K562 (cell line): Measurements from ENCODE around the gene CEP250. TPM values are rescaled to one million over a fixed set of nuclear protein-coding genes. Genes with fewer than 3 reads are reported as not detected.
A peak's percentile ranks its signal among the peaks of the same experiment; 100 is the strongest.

Source experiments
- ATAC-seq: fragments of 200-7000 bp; cut with Tn5 transposase; 3 replicates; pipeline ENCODE4 v1.9.1; 2020; ENCODE audit warnings: moderate library complexity
- BruUV-seq: library from RNA; stranded (reverse); fragments of 400-500 nt; replicated peaks from 2 replicates; lab custom pipeline; 2021; lab: Mats Ljungman, UMichigan
- CTCF ChIA-PET: fragments of 300-600 bp; formaldehyde crosslinking; extraction: SDS; loops from one replicate; lab custom pipeline; 2021; ENCODE audit warnings: low intra/inter-chr PET ratio; lab: Yijun Ruan, JAX
- POLR2A ChIA-PET: fragments of 300-600, 350-650 bp; sonication (Branson Sonifier 250); formaldehyde crosslinking; extraction: SDS; loops from one replicate; lab custom pipeline; 2021; ENCODE audit warnings: antibody characterized with exemption, inconsistent platforms; lab: Yijun Ruan, JAX
- DNase-seq, 4 experiments: peaks; one replicate each; pipeline versions ENCODE4 v3.0.0 to v3.0.0-alpha.2; 2011 to 2018; ENCODE audit warnings: low spot score in 3 of 4, mixed read lengths in 3 of 4; ENCODE audit errors: extremely low read depth in 1 of 4
- FAIRE-seq: peaks from 2 replicates; lab custom pipeline; 2011; peaks lifted over from hg19 to GRCh38; lab: Jason Lieb, UNC
- H2AFZ ChIP-seq: 2 replicates; pipeline ENCODE4 v1.6.0; 2011; ENCODE audit warnings: low read depth, low read length, control low read depth, inconsistent platforms
- H3K27ac ChIP-seq: fragments of 200-600 bp; 3 replicates; pipeline ENCODE4 v1.8.0; 2011; ENCODE audit warnings: low read depth, mild to moderate bottlenecking, control low read depth, inconsistent platforms, low read length, moderate library complexity, mixed read lengths; ENCODE audit errors: extremely low read depth
- H3K27me3 ChIP-seq, 2 experiments: fragments of 300-600 bp in 1 of 2; 2 replicates in 1 of 2; 3 replicates in 1 of 2; pipeline versions ENCODE4 v1.6.0 to v1.8.0; 2011; ENCODE audit warnings: inconsistent platforms in 2 of 2, low read length in 2 of 2, mild to moderate bottlenecking in 1 of 2, mixed read lengths in 1 of 2, moderate library complexity in 1 of 2; ENCODE audit not compliant: control insufficient read depth in 2 of 2, insufficient read depth in 2 of 2
- H3K36me3 ChIP-seq: fragments of 300-600 bp; 3 replicates; pipeline ENCODE4 v1.8.0; 2011; ENCODE audit warnings: mild to moderate bottlenecking, low read length, inconsistent platforms; ENCODE audit not compliant: control insufficient read depth, insufficient read depth
- H3K4me1 ChIP-seq, 2 experiments: fragments of 200-600 bp in 1 of 2; replicated peaks in 1 of 2; 2 replicates in 1 of 2; 3 replicates in 1 of 2; pipeline versions ENCODE4 v1.5.1 to v1.8.0; 2011; ENCODE audit warnings: inconsistent platforms in 2 of 2, low read length in 2 of 2, mild to moderate bottlenecking in 1 of 2, mixed read lengths in 1 of 2, moderate library complexity in 1 of 2; ENCODE audit not compliant: control insufficient read depth in 2 of 2, insufficient read depth in 2 of 2
- H3K4me2 ChIP-seq: 2 replicates; pipeline ENCODE4 v1.6.1; 2011; ENCODE audit warnings: low read length, control low read depth, inconsistent platforms, mixed read lengths; ENCODE audit not compliant: insufficient read depth
- H3K4me3 ChIP-seq: fragments of 200-600 bp; sonication (generic), shearing (Covaris generic); 2 replicates; pipeline ENCODE4 v1.5.1; 2016; ENCODE audit warnings: control low read depth, inconsistent platforms
- H3K79me2 ChIP-seq: fragments of 200-600 bp; 3 replicates; pipeline ENCODE4 v1.8.0; 2011; ENCODE audit warnings: low read length, inconsistent platforms; ENCODE audit not compliant: control insufficient read depth, insufficient read depth
- H3K9ac ChIP-seq, 2 experiments: 2 replicates each; pipeline versions ENCODE4 v1.6.0 to v1.6.1; 2011; ENCODE audit warnings: low read depth in 2 of 2, low read length in 2 of 2, control low read depth in 1 of 2, inconsistent platforms in 1 of 2, mild to moderate bottlenecking in 1 of 2, mixed read lengths in 1 of 2; ENCODE audit not compliant: insufficient read depth in 1 of 2
- H3K9me1 ChIP-seq: one replicate; pipeline ENCODE4 v1.6.0; 2011; ENCODE audit warnings: inconsistent platforms, mild to moderate bottlenecking, low read length, moderate library complexity; ENCODE audit not compliant: control insufficient read depth, insufficient read depth
- H3K9me3 ChIP-seq: replicated peaks from 2 replicates; pipeline ENCODE4 v1.5.1; 2011; ENCODE audit warnings: low read depth, low read length, inconsistent platforms; ENCODE audit not compliant: control insufficient read depth, insufficient read depth
- H4K20me1 ChIP-seq: replicated peaks from 2 replicates; pipeline ENCODE4 v1.6.1; 2011; ENCODE audit warnings: low read length, inconsistent platforms, mixed read lengths; ENCODE audit not compliant: control insufficient read depth, insufficient read depth
- DACH1 ChIP-seq: fragments of 450-650 bp; IDR thresholded peaks from 2 replicates; pipeline ENCODE4 v1.6.1; 2018; ENCODE audit not compliant: partially characterized antibody
- REST ChIP-seq, 2 experiments: fragments of 450-650 bp; formaldehyde crosslinking in 1 of 2; IDR thresholded peaks; 2 replicates each; pipeline versions ENCODE4 v1.4.0 to v1.6.1; 2014 to 2020; ENCODE audit warnings: mild to moderate bottlenecking in 2 of 2, borderline replicate concordance in 1 of 2, low read depth in 1 of 2
- ZNF740 ChIP-seq, 3 experiments: fragments of 200-800 bp in 1 of 3; sonication (Bioruptor generic) in 1 of 3; sonication (generic) in 1 of 3; formaldehyde crosslinking in 1 of 3; IDR thresholded peaks; 2 replicates each; pipeline versions ENCODE4 v1.6.1 to v1.8.0; 2016 to 2022; ENCODE audit warnings: mild to moderate bottlenecking in 2 of 3, missing compliant biosample characterization in 2 of 3, missing genetic modification characterization in 2 of 3, missing genetic modification reagents in 1 of 3
- WGBS: fragments of 100-300 bp; shearing (Covaris generic); methylation state at CpG from one replicate; pipeline ENCODE4 v1.1.6; 2016; ENCODE audit warnings: low coverage, mixed read lengths; ENCODE audit not compliant: insufficient coverage; ENCODE audit errors: missing lambda C conversion rate; 5-methylcytosine and 5-hydroxymethylcytosine counted together
- in situ Hi-C: fragments of 300-500 bp; cut with MboI; formaldehyde crosslinking; loops from 4 replicates; pipeline ENCODE4 v1.15.0; 2018; ENCODE audit warnings: inconsistent platforms, mixed read lengths
- intact Hi-C: fragments of 100-400 bp; cut with micrococcal nuclease; formaldehyde crosslinking; loops from 2 replicates; pipeline ENCODE4 v1.14.2; 2022
- polyA plus RNA-seq, 8 experiments: library from polyadenylated mRNA; depleted of rRNA in 4 of 8; stranded (reverse) in 5 of 8; unstranded in 3 of 8; fragments of >200 nt; fragmentation: Nextera tagmentation in 2 of 8; fragmentation: Illumina TruSeq in 1 of 8; extraction: Ambion mirVana in 2 of 8; extraction: Trizol in 1 of 8; gene quantifications; 2 replicates each; pipeline versions ENCODE4 v1.2.1 to v1.2.3, GENCODE V29; 2011 to 2014; ENCODE audit warnings: inconsistent platforms in 1 of 8, missing spikeins in 1 of 8
- total RNA-seq, 7 experiments: library from RNA; depleted of rRNA in 6 of 7; stranded (reverse); fragments of >200 nt in 6 of 7; fragmentation: Illumina TruSeq in 2 of 7; extraction: Trizol in 2 of 7; gene quantifications; 2 replicates each; pipeline versions ENCODE4 v1.2.1 to v1.2.3, GENCODE V29; 2011 to 2021; ENCODE audit warnings: low replicate concordance in 1 of 7

Gene CEP250
- total and polyA plus RNA-seq, 9 of the 15 experiments (the other 6 are each of a cell fraction or from before 2014, with no cell fraction given), result 2.5 to 41.9 (median 20.5) TPM

GRCh38 chr20:35541118-35541782, 85.9 kb downstream of the CEP250 start:
- ATAC-seq (no peak), FAIRE-seq (no peak), DNase-seq (peak in 1 of 4 experiments; percentile 17)
- intact Hi-C loops (no loop called here), in situ Hi-C loops (no loop called here)
- peaks cover 25% of the 10 kb centered on the region for H3K36me3 ChIP-seq
- POLR2A ChIA-PET, result interaction anchor here (0.6 to 2.3 kb wide), 16 partner anchors 11 to 1448 kb away, joined by 3 to 20 read pairs (median 3); partner anchors contain the start of gene C20orf173
- no peaks in the 10 kb centered on the region for H4K20me1 ChIP-seq
- peak overlapping the region; percentile 93 for H3K4me2 ChIP-seq
- H3K27ac ChIP-seq, result no peak overlapping the region
- no peaks in the 10 kb centered on the region for H3K9me3 ChIP-seq
- TF ChIP-seq ZNF740 (CRISPR knock-in tag; IDR thresholded peaks at IDR 0.05) (no peak), ZNF740 (tag; IDR thresholded peaks at IDR 0.05) (no peak), REST (IDR thresholded peaks at IDR 0.05; ENCODE audit: borderline replicate concordance) (0 out of 2 replicates have a peak, but pooled peaks have one; percentile 3), REST (CRISPR knock-in tag; IDR thresholded peaks at IDR 0.05; ENCODE audit: low read depth) (no peak), DACH1 (peak; percentile 51)
- TSS peak; percentile 93 for BruUV-seq
- H3K9ac ChIP-seq, result peak overlapping the region; percentile 67 to 83; a peak in 3 of 4 replicates
- no peaks in the 10 kb centered on the region for H3K9me1 ChIP-seq
- WGBS, result 32% methylated on average over 13 of the region's 13 CpGs
- CTCF ChIA-PET, result interaction anchor here (0.5 kb wide), 1 partner anchor 30 kb away, joined by 6 read pairs; no protein-coding TSS in a partner anchor
- peaks cover 13% of the 10 kb centered on the region in 2 experiments; a peak in 3 of 5 replicates for H3K4me1 ChIP-seq
- H3K4me3 ChIP-seq, result peak overlapping the region; percentile 72
- peaks cover 12% of the 10 kb centered on the region for H3K79me2 ChIP-seq
- peak overlapping the region; percentile 97 for H2AFZ ChIP-seq
- no peaks in the 10 kb centered on the region for H3K27me3 ChIP-seq
